22Rv1 (cell line): ENCODE measurements around the gene CERS2.

Experiments
- ZFX ChIP-seq: fragments of 450-650 bp; IDR thresholded peaks from 2 replicates; pipeline ENCODE4 v1.6.1; 2017; ENCODE audit warnings: antibody characterized with exemption, borderline replicate concordance
- TF ChIP-seq, protein P1 (sequence below): fragments of 450-650 bp; IDR thresholded peaks from 2 replicates; pipeline ENCODE4 v1.5.1; 2017; ENCODE audit warnings: mild to moderate bottlenecking

DNA sequence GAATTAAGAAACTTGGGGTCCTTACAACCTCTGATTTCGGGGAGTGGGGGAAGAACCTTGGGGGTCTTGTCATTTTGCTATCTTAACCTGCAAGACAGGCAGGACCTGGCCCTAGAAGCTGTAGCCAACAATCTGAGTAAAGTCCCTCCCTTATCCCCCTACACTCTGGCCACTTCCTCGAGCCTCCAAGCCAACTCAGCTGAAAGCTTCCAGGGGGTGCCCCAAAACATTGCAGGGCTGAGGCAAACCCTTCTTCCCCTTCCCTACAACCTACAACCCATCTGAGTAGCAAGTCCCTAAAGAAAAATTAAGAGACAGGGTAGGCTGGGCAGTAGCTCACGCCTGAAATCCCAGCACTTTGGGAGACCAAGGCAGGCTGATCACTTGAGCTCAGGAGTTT is 5.0 kb downstream of the CERS2 start:
- TF ChIP-seq, protein P1, sequence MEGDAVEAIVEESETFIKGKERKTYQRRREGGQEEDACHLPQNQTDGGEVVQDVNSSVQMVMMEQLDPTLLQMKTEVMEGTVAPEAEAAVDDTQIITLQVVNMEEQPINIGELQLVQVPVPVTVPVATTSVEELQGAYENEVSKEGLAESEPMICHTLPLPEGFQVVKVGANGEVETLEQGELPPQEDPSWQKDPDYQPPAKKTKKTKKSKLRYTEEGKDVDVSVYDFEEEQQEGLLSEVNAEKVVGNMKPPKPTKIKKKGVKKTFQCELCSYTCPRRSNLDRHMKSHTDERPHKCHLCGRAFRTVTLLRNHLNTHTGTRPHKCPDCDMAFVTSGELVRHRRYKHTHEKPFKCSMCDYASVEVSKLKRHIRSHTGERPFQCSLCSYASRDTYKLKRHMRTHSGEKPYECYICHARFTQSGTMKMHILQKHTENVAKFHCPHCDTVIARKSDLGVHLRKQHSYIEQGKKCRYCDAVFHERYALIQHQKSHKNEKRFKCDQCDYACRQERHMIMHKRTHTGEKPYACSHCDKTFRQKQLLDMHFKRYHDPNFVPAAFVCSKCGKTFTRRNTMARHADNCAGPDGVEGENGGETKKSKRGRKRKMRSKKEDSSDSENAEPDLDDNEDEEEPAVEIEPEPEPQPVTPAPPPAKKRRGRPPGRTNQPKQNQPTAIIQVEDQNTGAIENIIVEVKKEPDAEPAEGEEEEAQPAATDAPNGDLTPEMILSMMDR, result no peak
- TF ChIP-seq ZFX, result no peak
